Measurements from ENCODE around the gene UIMC1. TPM values are rescaled to one million over a fixed set of nuclear protein-coding genes. Genes with fewer than 3 reads are reported as not detected.
A peak's percentile ranks its signal among the peaks of the same experiment; 100 is the strongest.

Gene UIMC1
- total and polyA plus RNA-seq, 2 of the 4 experiments (the other 2 are of a cell fraction) = 19.5 to 27.6 TPM

GRCh38 chr5:176869501-176870109, 137.0 kb downstream of the UIMC1 start:
- H3K9ac ChIP-seq (ENCODE audit: low read depth, low read length) = no peak overlapping the region
- no peak overlapping the region for H3K56ac ChIP-seq (ENCODE audit: extremely low read depth, insufficient read depth, low read length)
- no peak overlapping the region for H3K27ac ChIP-seq (ENCODE audit: insufficient read depth, low read length)
- no peak overlapping the region for H3K4me2 ChIP-seq (ENCODE audit: low read depth, low read length)
- H4K5ac ChIP-seq (ENCODE audit: low read depth, low read length) = no peak overlapping the region
- H2BK5ac ChIP-seq (ENCODE audit: low read depth, low read length, poor library complexity, severe bottlenecking) = no peak overlapping the region
- POLR2A ChIA-PET (ENCODE audit: unreplicated experiment) = no interaction called here
- H3K4me3 ChIP-seq (ENCODE audit: insufficient read depth, low read depth, low read length) = no peak overlapping the region
- no peak overlapping the region for H2AK9ac ChIP-seq (replicated peaks; ENCODE audit: low read depth, low read length, poor library complexity)
- no peaks in the 10 kb centered on the region for H3K4me1 ChIP-seq (ENCODE audit: control insufficient read depth, insufficient read depth, low read length)
- H3K9me1 ChIP-seq (ENCODE audit: insufficient read depth, low read length) = no peaks in the 10 kb centered on the region
- in situ Hi-C loops (cut with MboI; ENCODE audit: low sequenced_read_pairs) (no loop called here), intact Hi-C loops (cut with micrococcal nuclease) (no loop called here), dilution Hi-C loops (cut with HindIII; ENCODE audit: low sequenced_read_pairs, unreplicated experiment) (no loop called here)
- no peaks in the 10 kb centered on the region for H3K36me3 ChIP-seq (ENCODE audit: control insufficient read depth, insufficient read depth, low read length)
- H4K8ac ChIP-seq (ENCODE audit: low read depth in 2 of 2, low read length in 2 of 2) = no peak overlapping the region
- CTCF ChIA-PET = no interaction called here
- H4K20me1 ChIP-seq (ENCODE audit: insufficient read depth, low read length) = no peaks in the 10 kb centered on the region
- TF ChIP-seq POLR2A (IDR thresholded peaks at IDR 0.05; ENCODE audit: low read depth, low read length) = no peak
- no peak for TF ChIP-seq MAFK (IDR thresholded peaks at IDR 0.05; ENCODE audit: low read depth, low read length)
- no peak for TF ChIP-seq RAD21 (IDR thresholded peaks at IDR 0.05; ENCODE audit: low read length)
- no peak for TF ChIP-seq CEBPB (IDR thresholded peaks at IDR 0.05; ENCODE audit: low read depth, low read length)
- TF ChIP-seq USF2 (IDR thresholded peaks at IDR 0.05; ENCODE audit: low read depth, low read length) = no peak
- no peak for TF ChIP-seq SMC3 (IDR thresholded peaks at IDR 0.05; ENCODE audit: low read depth, low read length)
- no peak for TF ChIP-seq FOS (IDR thresholded peaks at IDR 0.05; ENCODE audit: low read depth, low read length)
- no peak for TF ChIP-seq CHD1 (IDR thresholded peaks at IDR 0.05; ENCODE audit: low read depth, low read length)
- TF ChIP-seq CTCF (conservative IDR thresholded peaks at IDR 0.05; ENCODE audit: low read depth, low read length) = no peak
- no peak for TF ChIP-seq RCOR1 (IDR thresholded peaks at IDR 0.05; ENCODE audit: insufficient replicate concordance, low read length)
- TF ChIP-seq ELK1 (IDR thresholded peaks at IDR 0.05; ENCODE audit: borderline replicate concordance, low read depth, low read length) = no peak
- TF ChIP-seq MAZ (IDR thresholded peaks at IDR 0.05; ENCODE audit: borderline replicate concordance, low read depth, low read length) = no peak
- no peak for TF ChIP-seq MXI1 (IDR thresholded peaks at IDR 0.05; ENCODE audit: borderline replicate concordance, low read depth, low read length)
- no peak for TF ChIP-seq RFX5 (IDR thresholded peaks at IDR 0.05; ENCODE audit: low read depth, low read length)
- TF ChIP-seq NFE2L2 (IDR thresholded peaks at IDR 0.05; ENCODE audit: low read depth, low read length) = no peak
- no peak for TF ChIP-seq BHLHE40 (IDR thresholded peaks at IDR 0.05; ENCODE audit: low read depth, low read length)
- H3K14ac ChIP-seq (replicated peaks; ENCODE audit: low read depth, low read length) = no peak overlapping the region
- ATAC-seq (ENCODE audit: low read depth) = peak; percentile 24; the same call in 1 of the 2 replicates
- H2BK15ac ChIP-seq (ENCODE audit: low read depth, low read length) = no peak overlapping the region
- DNase-seq = no peak
- H3K27me3 ChIP-seq (ENCODE audit: control insufficient read depth, insufficient read depth, low read length) = peaks cover 55% of the 10 kb centered on the region
- H2AFZ ChIP-seq (replicated peaks; ENCODE audit: low read length, poor library complexity) = peak overlapping the region; percentile 73
- H3K9me3 ChIP-seq (ENCODE audit: control insufficient read depth, insufficient read depth, low read length) = no peaks in the 10 kb centered on the region
- 87% methylated on average over 9 of the region's 38 CpGs; no CpG with 5 or more reads in 1 of the 2 experiments for WGBS, 2 experiments (ENCODE audit: extremely low coverage in 2 of 2, insufficient read length in 1 of 2)
- H2AK5ac ChIP-seq (ENCODE audit: low read depth, low read length) = no peak overlapping the region
- no peak overlapping the region for H2BK120ac ChIP-seq (ENCODE audit: low read depth, low read length)
- no peak overlapping the region for H3K4ac ChIP-seq (ENCODE audit: low read depth, low read length)
- H3K23ac ChIP-seq (ENCODE audit: low read depth, low read length) = no peak overlapping the region
- no TSS peak for BruUV-seq (replicated peaks)
- no peak overlapping the region for H2BK20ac ChIP-seq (ENCODE audit: low read depth, low read length)
- no peak overlapping the region for H3K18ac ChIP-seq (ENCODE audit: low read depth, low read length)
- H4K91ac ChIP-seq (ENCODE audit: insufficient read depth, low read depth, low read length) = no peak overlapping the region
- H3K79me1 ChIP-seq (ENCODE audit: low read depth in 1 of 2, low read length in 2 of 2) = no peaks in the 10 kb centered on the region

Measured in IMR-90 (cell line).